Measurements from ENCODE around the gene PCDHGA2.
"Not testable (repeated sequence)": the region's sequence is repeated elsewhere in the genome, so short reads cannot be mapped to it uniquely, and the experiment has no call there.

Gene PCDHGA2

DNA sequence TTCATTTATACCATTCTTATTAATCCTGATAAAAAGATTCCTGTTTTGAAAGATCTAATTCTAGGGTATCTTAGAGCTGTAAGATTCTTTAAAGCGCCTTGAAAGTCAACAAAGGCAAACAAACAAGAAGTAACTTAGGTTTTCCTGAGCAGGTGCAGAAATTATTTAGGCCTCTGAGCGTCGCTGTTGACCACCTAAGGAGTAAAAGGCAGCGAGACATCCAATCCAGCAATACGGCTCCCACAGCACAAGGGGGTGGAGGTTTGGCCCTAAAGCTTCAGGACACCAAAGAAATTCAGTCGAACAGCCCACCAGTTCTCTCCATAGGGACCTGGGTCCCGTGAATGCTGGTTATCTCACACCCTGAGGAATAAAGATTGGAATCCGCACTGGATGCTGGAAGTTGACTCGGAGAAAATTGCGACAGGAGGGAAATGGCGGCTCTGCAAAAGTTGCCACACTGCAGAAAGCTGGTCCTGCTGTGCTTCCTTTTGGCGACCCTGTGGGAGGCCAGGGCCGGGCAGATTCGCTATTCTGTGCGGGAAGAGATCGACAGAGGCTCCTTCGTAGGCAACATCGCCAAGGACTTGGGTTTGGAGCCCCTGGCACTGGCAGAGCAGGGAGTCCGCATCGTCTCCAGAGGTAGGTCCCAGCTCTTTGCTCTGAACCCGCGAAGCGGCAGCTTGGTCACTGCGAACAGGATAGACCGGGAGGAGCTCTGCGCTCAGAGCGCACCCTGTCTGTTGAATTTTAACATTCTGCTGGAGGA is at the start of gene PCDHGA2:
TSS of gene PCDHGA2 (plus strand) at position 223 of the 769 bp plus-strand sequence.
- Histone ChIP-seq H3K4me3 (ENCODE audit: low read depth in 1 of 2, low read length in 2 of 2) (peak within 1 kb of the TSS; percentile 9 to 48), H3K4me1 (ENCODE audit: insufficient read depth, low read length) (no peaks in the 10 kb centered on the region), H3K9ac (ENCODE audit: low read length) (no peak within 1 kb of the TSS), H3K27me3 (ENCODE audit: control insufficient read depth in 1 of 2, insufficient read depth in 2 of 2, low read length in 2 of 2) (peaks cover 0 to 6% of the 10 kb centered on the region in 2 donors), H3K27ac (ENCODE audit: low read depth, low read length) (no peak within 1 kb of the TSS), H3K9me3 (ENCODE audit: low read length) (peaks cover 59% of the 10 kb centered on the region), H3K36me3 (ENCODE audit: insufficient read depth, low read length) (no peaks in the 10 kb centered on the region)

DNA sequence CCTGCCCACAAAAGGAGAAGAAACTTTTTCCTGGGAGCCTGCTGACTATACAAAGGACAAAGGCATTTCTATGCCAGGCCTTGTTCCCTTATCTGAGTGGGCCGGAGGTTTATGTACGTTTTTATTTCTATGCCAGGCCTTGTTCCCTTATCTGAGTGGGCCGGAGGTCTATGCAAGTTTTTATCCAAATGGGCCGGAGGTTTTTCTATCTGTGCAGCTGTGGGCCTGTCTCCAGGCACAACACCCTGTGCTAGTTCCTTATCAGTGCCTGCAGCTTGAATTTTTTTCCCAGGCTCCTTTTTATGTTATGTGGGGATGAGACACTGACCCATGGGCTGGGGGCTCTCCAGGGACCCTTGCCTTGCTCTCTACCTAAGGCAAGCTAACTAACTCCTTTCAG is 40.2 kb upstream of the PCDHGA2 start:
- Histone ChIP-seq H3K27me3 (ENCODE audit: control insufficient read depth in 1 of 2, insufficient read depth in 2 of 2, low read length in 2 of 2) (no peaks in the 10 kb centered on the region), H3K4me3 (ENCODE audit: low read depth in 1 of 2, low read length in 2 of 2) (no peak overlapping the region), H3K36me3 (ENCODE audit: insufficient read depth, low read length) (no peaks in the 10 kb centered on the region), H3K9me3 (ENCODE audit: low read length) (peaks cover 27% of the 10 kb centered on the region), H3K4me1 (ENCODE audit: insufficient read depth, low read length) (no peaks in the 10 kb centered on the region), H3K27ac (ENCODE audit: low read depth, low read length) (no peak overlapping the region), H3K9ac (ENCODE audit: low read length) (no peak overlapping the region)

DNA sequence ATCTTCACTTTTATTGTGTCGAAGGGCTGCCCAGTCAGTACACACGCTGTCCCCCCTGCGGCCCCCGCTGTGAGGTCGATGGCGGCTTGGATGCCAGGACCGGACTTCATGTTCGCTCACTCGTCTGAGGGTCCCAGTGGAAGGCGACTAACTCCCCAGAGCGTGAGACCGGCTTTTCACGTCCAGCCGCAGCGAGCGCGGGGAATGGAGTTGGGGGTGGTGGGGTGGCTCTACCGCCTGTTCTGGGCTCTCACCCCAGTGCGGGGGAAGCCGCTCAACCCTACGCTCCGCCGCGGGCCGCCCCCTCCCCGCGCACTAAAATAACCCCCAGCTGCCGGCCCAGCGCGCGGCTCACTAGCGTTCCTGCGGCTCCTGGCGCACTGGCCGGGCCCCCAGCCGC is 34.8 kb upstream of the PCDHGA2 start, which contains the start of gene SLC25A2:
TSS of gene SLC25A2 (minus strand) at position 294 of the 400 bp plus-strand sequence. CDS start at position 110, 184 bp downstream.
- Histone ChIP-seq H3K4me3 (ENCODE audit: low read depth in 1 of 2, low read length in 2 of 2) (peak within 1 kb of the TSS in 1 of 2 donors; percentile 25), H3K27ac (ENCODE audit: low read depth, low read length) (no peak within 1 kb of the TSS), H3K9me3 (ENCODE audit: low read length) (peaks cover 35% of the 10 kb centered on the region), H3K4me1 (ENCODE audit: insufficient read depth, low read length) (no peaks in the 10 kb centered on the region), H3K9ac (ENCODE audit: low read length) (no peak within 1 kb of the TSS), H3K27me3 (ENCODE audit: control insufficient read depth in 1 of 2, insufficient read depth in 2 of 2, low read length in 2 of 2) (no peaks in the 10 kb centered on the region), H3K36me3 (ENCODE audit: insufficient read depth, low read length) (no peaks in the 10 kb centered on the region)

DNA sequence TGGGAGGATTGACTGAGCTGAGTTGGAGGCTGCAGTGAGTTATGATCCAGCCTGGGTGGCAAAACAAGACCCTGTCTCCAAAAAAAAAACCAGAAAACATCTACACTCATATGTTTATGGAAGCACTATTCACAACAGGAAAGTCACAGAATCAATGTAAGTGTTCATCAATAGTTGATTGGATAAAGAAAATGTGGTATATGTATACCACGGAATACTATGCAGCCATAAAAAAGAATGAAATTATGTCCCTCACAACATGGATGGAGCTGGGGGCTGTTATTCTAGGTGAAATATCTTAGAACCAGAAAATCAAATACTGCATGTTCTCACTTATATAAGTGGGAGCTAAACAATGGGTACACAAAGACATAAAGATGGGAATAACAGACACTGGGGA is 31.9 kb upstream of the PCDHGA2 start:
- H3K27ac ChIP-seq (ENCODE audit: low read depth, low read length): no peak overlapping the region
- H3K4me1 ChIP-seq (ENCODE audit: insufficient read depth, low read length): no peaks in the 10 kb centered on the region
- no peaks in the 10 kb centered on the region for H3K27me3 ChIP-seq (ENCODE audit: control insufficient read depth in 1 of 2, insufficient read depth in 2 of 2, low read length in 2 of 2)
- H3K9ac ChIP-seq (ENCODE audit: low read length): no peak overlapping the region
- no peaks in the 10 kb centered on the region for H3K36me3 ChIP-seq (ENCODE audit: insufficient read depth, low read length)
- H3K9me3 ChIP-seq (ENCODE audit: low read length): peaks cover 41% of the 10 kb centered on the region
- H3K4me3 ChIP-seq (ENCODE audit: low read depth in 1 of 2, low read length in 2 of 2): no peak overlapping the region

DNA sequence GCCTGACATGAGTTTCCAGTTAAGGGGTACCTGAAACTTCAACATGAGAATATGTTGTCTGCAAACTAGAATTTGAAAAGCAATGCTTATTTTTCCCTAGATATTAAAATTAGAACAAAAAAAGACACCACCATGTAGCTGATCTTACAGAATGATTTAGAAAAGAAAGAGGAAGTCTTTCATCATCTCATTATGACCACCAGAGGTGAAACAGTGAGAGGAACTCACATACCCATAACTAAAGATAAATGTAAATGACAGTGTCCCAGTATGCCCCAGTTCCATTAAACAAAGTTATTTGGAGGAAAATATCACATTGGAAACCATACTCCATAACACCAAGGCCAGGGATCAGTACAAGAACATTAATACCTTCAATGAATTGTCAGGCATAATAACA is 24.8 kb upstream of the PCDHGA2 start:
- H3K36me3 ChIP-seq (ENCODE audit: insufficient read depth, low read length): peaks cover 6% of the 10 kb centered on the region
- no peak overlapping the region for H3K4me3 ChIP-seq (ENCODE audit: low read depth in 1 of 2, low read length in 2 of 2)
- H3K4me1 ChIP-seq (ENCODE audit: insufficient read depth, low read length): no peaks in the 10 kb centered on the region
- no peak overlapping the region for H3K9ac ChIP-seq (ENCODE audit: low read length)
- no peak overlapping the region for H3K27ac ChIP-seq (ENCODE audit: low read depth, low read length)
- H3K27me3 ChIP-seq (ENCODE audit: control insufficient read depth in 1 of 2, insufficient read depth in 2 of 2, low read length in 2 of 2): no peaks in the 10 kb centered on the region
- peaks cover 52% of the 10 kb centered on the region for H3K9me3 ChIP-seq (ENCODE audit: low read length)

DNA sequence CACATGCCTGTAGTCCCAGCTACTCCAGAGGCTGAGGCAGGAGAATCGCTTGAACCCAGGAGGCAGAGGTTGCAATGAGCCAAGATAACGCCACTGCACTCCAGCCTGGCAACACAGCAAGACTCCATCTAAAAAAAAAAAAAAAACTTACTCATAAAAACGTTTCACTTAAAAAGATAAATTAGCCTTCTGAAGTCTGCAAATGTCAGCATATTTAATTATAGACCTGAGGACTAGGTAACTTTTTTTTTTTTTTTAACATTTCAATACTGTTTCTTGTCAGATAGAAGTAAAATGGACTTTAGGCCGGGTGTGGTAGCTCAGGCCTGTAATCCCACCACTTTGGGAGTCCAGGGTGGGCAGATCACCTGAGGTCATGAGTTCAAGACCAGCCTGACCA is 21.6 kb upstream of the PCDHGA2 start:
- H3K9me3 ChIP-seq (ENCODE audit: low read length): peaks cover 55% of the 10 kb centered on the region

DNA sequence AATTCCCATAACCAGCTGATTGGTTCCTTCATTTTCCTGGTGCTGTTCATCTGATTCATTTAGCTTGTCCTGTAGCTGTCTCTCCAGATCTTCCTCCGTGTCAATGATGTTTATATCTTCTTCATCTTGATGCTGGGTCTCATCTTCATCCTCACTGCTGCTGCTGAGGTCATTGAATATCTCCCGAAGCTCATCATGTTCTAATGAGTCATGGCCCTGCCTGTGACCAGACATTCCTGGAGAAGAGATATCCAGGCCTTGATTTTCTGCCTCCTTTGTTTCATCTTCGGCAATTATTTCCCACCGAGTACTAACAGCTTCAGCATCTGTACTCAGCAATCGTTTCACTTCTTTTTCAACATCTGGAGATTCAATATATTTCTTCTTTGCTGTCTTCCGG is 19.4 kb upstream of the PCDHGA2 start:
- Histone ChIP-seq H3K36me3 (ENCODE audit: insufficient read depth, low read length) (peaks cover 19% of the 10 kb centered on the region), H3K4me3 (ENCODE audit: low read depth in 1 of 2, low read length in 2 of 2) (peak overlapping the region; percentile 98), H3K9me3 (ENCODE audit: low read length) (peaks cover 52% of the 10 kb centered on the region), H3K27ac (ENCODE audit: low read depth, low read length) (no peak overlapping the region), H3K4me1 (ENCODE audit: insufficient read depth, low read length) (no peaks in the 10 kb centered on the region), H3K27me3 (ENCODE audit: control insufficient read depth in 1 of 2, insufficient read depth in 2 of 2, low read length in 2 of 2) (no peaks in the 10 kb centered on the region), H3K9ac (ENCODE audit: low read length) (no peak overlapping the region)

More for the DNA sequence above, 21.6 kb upstream of the PCDHGA2 start:
- H3K27me3 ChIP-seq (ENCODE audit: control insufficient read depth in 1 of 2, insufficient read depth in 2 of 2, low read length in 2 of 2); H3K4me1 ChIP-seq (ENCODE audit: insufficient read depth, low read length); H3K27ac ChIP-seq (ENCODE audit: low read depth, low read length); H3K9ac ChIP-seq (ENCODE audit: low read length); H3K4me3 ChIP-seq (ENCODE audit: low read depth in 1 of 2, low read length in 2 of 2): not testable (repeated sequence)
- H3K36me3 ChIP-seq (ENCODE audit: insufficient read depth, low read length): peaks cover 19% of the 10 kb centered on the region

DNA sequence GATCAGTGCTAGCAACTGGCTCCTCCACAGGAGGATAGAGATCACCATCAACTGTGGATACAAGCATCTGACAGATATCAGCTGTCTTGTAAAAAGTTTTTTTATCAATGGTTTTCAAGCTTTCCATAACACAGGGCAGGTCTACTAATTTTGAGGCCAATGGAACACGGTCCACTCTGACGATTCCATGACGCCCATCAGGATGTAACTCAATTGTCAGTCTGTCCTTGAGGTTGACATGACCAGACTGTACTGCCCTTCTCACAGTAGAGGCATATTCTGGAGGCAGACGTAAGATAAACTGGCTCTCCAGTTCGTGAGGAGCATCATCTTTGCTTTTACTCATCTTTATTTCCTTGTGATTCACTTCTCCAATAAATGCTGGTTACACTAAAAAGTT is 18.9 kb upstream of the PCDHGA2 start:
- Histone ChIP-seq H3K9me3 (ENCODE audit: low read length) (peaks cover 51% of the 10 kb centered on the region), H3K36me3 (ENCODE audit: insufficient read depth, low read length) (peaks cover 19% of the 10 kb centered on the region)

DNA sequence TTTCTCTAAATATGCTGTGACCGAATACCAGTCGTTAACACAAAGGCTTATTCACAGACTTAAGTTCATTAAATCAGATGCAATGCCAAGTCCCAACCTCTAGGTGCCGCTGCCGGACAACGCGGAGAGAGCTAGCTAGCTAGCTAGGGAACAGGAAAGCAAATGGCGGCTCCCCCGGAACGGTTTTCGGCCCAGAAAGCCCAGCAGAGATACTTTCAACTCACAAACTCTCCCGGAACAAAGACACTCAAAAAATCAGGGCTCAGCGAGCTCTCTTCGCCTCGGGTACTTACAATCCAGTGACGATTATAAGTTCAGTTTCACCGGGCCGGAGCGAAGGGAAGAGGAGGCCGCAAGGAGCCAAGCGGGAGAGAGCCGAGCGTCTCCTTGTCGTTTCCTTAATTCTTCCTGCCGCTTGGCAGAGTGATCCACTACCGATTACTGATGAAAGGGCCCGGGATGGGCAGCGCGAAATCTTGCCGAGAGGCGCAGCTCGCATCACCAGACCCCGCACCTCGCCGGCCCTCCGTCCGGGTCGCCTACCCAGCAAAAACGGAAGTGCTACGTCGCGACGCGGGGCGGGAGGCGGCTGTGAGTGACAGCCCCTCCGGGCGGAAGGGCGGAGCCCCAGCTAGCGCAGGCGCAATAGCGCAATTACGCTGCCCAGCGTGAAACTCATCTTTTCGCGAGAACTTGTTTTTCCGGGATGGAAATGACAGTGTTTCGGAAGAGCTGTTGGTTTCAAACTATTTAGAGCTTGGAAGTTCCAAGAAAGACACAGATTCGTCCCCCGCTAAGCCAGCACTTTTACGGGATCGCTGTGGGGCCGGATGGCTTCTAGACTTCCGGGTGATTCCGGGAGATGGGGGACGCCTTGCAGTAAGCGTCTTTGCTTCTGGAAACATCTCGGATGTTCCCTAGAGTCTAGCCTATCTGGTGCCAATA is 18.1 kb upstream of the PCDHGA2 start, which contains the start of gene TAF7:
TSS of gene TAF7 (minus strand) at position 560 of the 945 bp plus-strand sequence. CDS start 740 bp downstream, outside the sequence.
- Histone ChIP-seq H3K9me3 (ENCODE audit: low read length) (peaks cover 46% of the 10 kb centered on the region), H3K27me3 (ENCODE audit: control insufficient read depth in 1 of 2, insufficient read depth in 2 of 2, low read length in 2 of 2) (no peaks in the 10 kb centered on the region), H3K36me3 (ENCODE audit: insufficient read depth, low read length) (peaks cover 19% of the 10 kb centered on the region), H3K27ac (ENCODE audit: low read depth, low read length) (peak within 1 kb of the TSS; percentile 89), H3K4me1 (ENCODE audit: insufficient read depth, low read length) (no peaks in the 10 kb centered on the region), H3K9ac (ENCODE audit: low read length) (peak within 1 kb of the TSS; percentile 59), H3K4me3 (ENCODE audit: low read depth in 1 of 2, low read length in 2 of 2) (peak within 1 kb of the TSS; percentile 98)

More for the DNA sequence above, 18.9 kb upstream of the PCDHGA2 start:
- no peak overlapping the region for H3K9ac ChIP-seq (ENCODE audit: low read length)
- H3K27me3 ChIP-seq (ENCODE audit: control insufficient read depth in 1 of 2, insufficient read depth in 2 of 2, low read length in 2 of 2): no peaks in the 10 kb centered on the region
- H3K4me1 ChIP-seq (ENCODE audit: insufficient read depth, low read length): no peaks in the 10 kb centered on the region
- H3K27ac ChIP-seq (ENCODE audit: low read depth, low read length): no peak overlapping the region
- H3K4me3 ChIP-seq (ENCODE audit: low read depth in 1 of 2, low read length in 2 of 2): peak overlapping the region; percentile 98

DNA sequence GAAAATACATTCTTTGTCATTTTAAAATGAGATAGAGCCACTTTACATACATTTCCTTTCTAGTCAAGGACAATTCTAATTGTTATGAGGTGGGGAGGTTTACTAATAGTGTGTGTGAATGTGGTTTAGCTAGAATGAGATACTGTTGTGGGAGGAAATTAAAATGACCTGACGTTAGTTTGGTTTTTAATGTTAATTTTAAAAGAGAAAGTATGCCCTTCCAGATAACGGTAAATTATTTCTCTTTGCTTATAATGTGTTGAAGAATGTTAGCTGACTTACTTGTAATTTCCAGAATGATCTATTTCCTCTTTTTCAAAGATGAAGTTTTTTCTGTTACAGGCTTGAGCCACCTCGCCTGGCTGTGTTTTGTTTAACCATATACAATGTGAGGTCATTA is 16.3 kb upstream of the PCDHGA2 start:
- no peak overlapping the region for H3K4me3 ChIP-seq (ENCODE audit: low read depth in 1 of 2, low read length in 2 of 2)
- no peaks in the 10 kb centered on the region for H3K27me3 ChIP-seq (ENCODE audit: control insufficient read depth in 1 of 2, insufficient read depth in 2 of 2, low read length in 2 of 2)

More for the DNA sequence above, 16.3 kb upstream of the PCDHGA2 start:
- Histone ChIP-seq H3K9ac (ENCODE audit: low read length) (no peak overlapping the region), H3K27ac (ENCODE audit: low read depth, low read length) (no peak overlapping the region), H3K36me3 (ENCODE audit: insufficient read depth, low read length) (peaks cover 19% of the 10 kb centered on the region), H3K4me1 (ENCODE audit: insufficient read depth, low read length) (no peaks in the 10 kb centered on the region), H3K9me3 (ENCODE audit: low read length) (peaks cover 37% of the 10 kb centered on the region)
